HG03103 (cell line): Measurements from ENCODE around the gene BUD13.

Experiments used
- ATAC-seq: cut with Tn5 transposase; IDR thresholded peaks from one replicate; pipeline ENCODE4 v1.9.1; 2021; ENCODE audit warnings: low read depth; ENCODE audit not compliant: unreplicated experiment

Gene BUD13

GRCh38 chr11:116721988-116722387, 50.8 kb downstream of the BUD13 start:
- no peak for ATAC-seq

GRCh38 chr11:116720895-116721294, 51.9 kb downstream of the BUD13 start:
- no peak for ATAC-seq

- ATAC-seq: no peak
These were observed 53.8 kb downstream of the BUD13 start for GRCh38 chr11:116718955-116719501.

- ATAC-seq: no peak
These were observed 56.2 kb downstream of the BUD13 start for GRCh38 chr11:116716621-116717020.

- ATAC-seq: no peak
These were observed 57.4 kb downstream of the BUD13 start for GRCh38 chr11:116715383-116715782.

- no peak for ATAC-seq
These were observed 57.9 kb downstream of the BUD13 start for GRCh38 chr11:116714902-116715301.

- ATAC-seq: no peak
These were observed 60.4 kb downstream of the BUD13 start for GRCh38 chr11:116712428-116712827.

DNA sequence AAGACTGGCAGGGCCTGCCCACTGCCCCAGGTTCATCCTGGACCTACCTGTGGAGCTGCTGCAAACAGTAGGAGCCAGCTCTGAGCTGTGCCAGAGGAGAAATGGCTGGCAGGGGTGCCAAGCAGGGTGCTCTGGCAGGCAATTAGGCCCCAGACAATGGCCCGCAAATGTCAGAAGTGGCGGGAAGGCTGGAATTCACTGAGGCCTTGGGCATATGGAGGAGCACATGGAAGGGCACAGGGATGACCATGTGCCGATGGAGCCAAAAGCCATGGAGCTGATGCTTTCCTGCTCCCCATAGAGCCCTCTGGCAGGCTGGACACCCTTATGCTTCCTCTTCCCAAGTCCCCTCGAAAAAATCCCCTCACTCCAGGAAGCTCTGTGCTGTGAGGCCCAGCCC, 62.0 kb downstream of the BUD13 start:
- no peak for ATAC-seq

DNA sequence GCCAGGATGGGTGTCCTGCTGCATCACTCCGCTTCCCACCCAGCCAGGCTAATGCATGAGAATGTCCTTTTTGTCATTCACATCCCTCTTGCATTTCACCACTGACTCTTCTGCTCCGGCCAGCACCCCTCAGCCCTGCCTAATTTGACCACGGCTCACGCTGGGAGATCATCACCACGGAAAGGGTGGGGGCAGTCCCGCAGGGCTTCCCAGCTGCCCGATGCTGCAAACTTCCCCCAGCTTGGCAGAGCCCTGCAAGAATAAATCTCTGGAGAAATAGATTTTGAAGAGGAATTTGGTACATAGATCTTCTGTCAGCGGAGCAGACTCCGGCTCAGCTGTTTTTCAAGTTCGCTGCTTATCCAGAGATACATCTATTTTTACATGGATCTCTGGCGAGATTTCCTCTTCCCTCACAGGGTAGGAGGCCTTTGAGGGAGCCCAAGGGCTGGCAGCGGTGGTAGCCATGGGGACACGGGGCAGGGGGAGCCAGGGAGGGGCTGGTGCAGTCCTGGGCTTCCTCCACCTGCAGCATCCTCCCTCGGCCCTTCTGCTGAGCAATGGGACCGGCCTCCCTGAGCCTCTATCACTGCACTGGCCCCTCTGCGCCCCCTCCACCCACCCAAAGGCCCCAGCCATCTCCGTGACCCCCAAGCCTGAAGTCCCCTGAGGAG, 62.6 kb downstream of the BUD13 start:
- ATAC-seq: no peak

DNA sequence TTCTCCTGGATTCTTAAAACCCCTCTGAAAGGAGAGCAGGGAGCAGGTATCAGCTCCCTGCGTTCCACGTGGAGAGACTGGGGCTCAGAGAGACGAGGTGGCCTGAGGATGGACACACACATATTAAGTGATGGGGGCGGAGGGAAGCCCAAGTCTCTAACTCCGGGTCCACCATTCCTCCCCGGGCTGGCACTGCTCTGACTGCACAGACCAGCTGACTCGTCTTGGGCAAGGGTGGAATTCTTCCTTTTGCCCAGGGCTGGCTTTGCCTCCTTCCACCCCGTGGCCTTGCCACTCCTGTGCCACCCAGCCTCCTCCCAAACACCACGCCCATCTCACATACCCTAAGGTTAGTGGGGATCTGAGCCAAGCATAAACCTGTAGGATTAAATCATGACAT, 65.0 kb downstream of the BUD13 start:
- no peak for ATAC-seq

DNA sequence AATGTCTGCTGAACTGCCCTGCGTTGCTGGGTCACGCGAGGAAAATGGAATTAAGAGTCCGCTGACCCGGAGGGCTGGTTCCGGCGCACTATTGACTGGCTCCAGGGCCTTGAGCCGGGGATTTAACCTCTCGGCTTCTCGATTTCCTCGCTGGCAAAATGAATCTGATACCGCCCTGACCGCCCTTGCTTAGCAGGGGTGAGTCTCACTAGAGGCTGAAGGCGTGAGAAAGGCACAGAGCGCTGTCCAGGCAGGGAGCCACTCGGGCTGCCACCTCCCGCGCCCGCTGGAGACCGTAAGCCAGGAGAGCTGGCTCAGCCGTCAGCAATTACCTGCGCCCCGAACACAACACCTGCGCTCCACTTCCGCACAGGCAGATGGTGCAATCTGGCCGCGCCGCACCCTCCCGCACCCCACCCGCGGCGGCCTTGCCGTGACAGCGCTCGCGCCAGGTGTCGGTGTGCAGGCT, 65.6 kb downstream of the BUD13 start:
- no peak for ATAC-seq

DNA sequence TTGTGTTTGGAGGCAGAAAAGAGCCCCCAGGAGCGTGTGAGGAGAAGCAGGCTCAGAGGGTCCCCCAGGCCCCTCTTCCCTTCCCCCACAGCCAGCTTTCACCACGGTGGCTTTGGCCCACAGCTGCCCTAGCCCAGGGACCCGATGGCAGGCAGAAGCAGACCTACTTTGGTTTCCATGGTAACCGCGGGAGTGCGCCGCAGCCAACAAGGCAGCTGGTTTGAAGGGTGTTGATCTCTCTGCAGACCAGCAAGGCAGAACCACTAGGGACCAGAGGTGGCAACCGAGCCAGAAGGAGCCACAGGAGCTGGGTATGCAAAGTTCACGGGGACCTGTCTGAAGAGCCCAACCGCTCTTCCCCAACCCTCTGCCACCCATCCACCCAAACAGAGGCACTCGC, 69.4 kb downstream of the BUD13 start:
- no peak for ATAC-seq

- no peak for ATAC-seq
These were observed 69.9 kb downstream of the BUD13 start for GRCh38 chr11:116702772-116703385.

GRCh38 chr11:116701876-116702275, 70.9 kb downstream of the BUD13 start:
- no peak for ATAC-seq

DNA sequence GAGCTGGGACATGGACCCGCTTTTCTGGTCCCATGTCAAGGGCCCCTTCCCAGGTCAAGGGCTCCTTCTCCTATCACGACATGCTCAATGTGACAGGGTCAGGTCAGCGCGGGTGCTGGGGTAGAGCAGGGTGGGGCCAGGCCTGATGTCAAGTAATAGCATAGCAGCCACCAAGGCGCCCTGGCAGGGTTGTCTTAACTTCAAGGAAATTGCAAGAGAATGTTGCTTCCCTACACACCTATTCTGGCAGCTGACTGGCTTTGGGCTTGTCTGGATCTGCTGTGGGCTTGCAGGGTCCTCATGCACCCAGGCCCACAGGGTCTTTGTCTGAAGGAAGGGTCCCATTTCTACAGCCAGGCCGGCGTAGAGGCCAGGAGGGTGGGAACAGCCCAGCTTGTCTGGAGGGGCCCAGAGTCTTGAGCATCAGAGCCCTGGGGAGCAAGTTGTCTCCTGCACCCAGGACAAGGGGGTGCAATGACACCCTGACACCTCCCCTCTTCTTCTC, 71.4 kb downstream of the BUD13 start:
- ATAC-seq: no peak

GRCh38 chr11:116700586-116701220, 72.1 kb downstream of the BUD13 start:
- no peak for ATAC-seq
